ENCODE results near the gene CASK.

The CASK gene

DNA sequence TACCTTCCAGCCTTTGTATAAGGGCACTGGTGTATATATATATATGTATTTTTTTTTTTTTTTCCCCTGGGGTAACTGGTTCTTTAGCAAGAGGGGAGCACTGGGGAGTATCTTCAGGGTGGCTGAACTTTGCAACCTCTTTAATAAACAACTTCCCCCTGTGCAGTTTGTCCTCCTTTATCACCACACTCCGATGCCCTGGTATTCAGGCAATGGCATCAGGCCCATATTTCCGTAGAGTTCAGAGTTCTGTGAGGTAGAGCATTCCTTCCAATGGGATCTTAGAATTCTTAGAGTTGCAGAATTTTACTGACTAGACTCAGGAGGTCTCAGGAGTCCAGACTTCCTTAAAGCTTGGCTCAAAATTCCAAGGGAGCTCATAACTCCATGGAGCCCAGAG, 451.6 kb downstream of the CASK start:
- no peak for DNase-seq (ENCODE audit: low spot score)

DNA sequence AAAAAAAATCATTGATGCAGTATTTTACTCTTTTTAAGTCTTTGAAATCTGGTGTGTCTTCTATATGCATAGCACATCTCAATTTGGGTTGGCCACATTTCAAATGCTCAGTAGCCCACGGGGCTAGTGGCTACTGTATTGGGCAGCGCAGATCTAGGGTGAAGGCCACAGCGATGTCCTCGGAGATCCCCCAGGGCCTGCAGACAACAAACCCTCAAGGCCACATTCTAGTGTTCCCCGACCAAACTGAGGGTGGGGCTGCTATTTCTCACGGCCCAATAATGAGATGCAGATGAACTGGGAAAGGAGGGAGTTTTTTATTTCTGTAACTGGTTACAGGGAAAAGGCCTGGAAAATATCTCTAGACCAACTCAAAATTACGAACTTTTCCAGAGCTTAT, 452.6 kb downstream of the CASK start:
- DNase-seq (ENCODE audit: low spot score), result no peak

DNA sequence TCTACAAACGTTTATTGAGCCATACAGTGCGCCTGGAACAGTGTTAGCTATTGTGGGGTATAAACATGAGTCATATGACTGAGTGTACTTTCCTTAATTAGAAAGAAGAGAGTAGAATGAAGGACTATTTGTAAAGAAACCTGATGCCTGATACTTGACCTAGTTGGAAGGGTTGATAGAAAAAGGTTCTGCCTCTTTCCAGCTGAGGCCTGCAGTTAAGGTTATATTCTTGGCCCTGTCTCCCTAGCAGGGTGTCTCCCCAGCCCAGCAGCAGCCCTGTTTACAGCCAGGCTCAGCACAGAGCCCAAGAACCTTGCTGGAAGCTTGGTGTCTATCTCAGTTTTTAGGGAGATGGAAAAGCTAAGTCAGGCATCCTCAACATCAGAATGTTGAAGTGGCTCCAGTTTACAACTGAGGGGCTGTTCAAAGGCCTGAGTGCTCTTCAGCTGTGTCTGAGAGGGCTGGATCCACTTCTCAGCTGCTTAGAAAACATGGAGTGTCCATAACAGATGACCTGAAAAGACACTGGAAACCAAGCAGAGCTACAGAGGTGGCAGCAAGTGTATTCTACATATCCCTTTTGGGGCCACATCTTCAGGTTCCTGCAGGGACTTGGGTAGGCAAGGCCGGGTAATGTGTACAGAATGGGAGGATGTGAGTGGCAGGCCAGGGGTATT, 454.6 kb downstream of the CASK start:
- DNase-seq (ENCODE audit: low spot score), result peak; percentile 6

Measured in RKO (cell line).